Gastroesophageal sphincter (tissue), 4 donors: Measurements from ENCODE around the gene RREB1. TPM values are rescaled to one million over a fixed set of nuclear protein-coding genes. Genes with fewer than 3 reads are reported as not detected.

Experiments used
- ATAC-seq: fragments of 150-250 bp; one replicate; pipeline ENCODE4 v1.9.1; 2016; ENCODE audit warnings: mild to moderate bottlenecking, moderate library complexity
- H3K27ac ChIP-seq, 4 donors: fragments of 200-600 bp; sonication (generic) in 3 of 4; 1 replicate in 3 of 4; 2 replicates in 1 of 4; pipeline ENCODE4 v1.5.1; 2016 to 2019
- H3K27me3 ChIP-seq: fragments of 200-600 bp; sonication (generic); one replicate; pipeline ENCODE4 v1.5.1; 2019
- H3K36me3 ChIP-seq, 2 donors: fragments of 200-600 bp; sonication (generic); one replicate each; pipeline ENCODE4 v1.5.1; 2019; ENCODE audit warnings: control low read depth in 1 of 2
- H3K4me1 ChIP-seq, 3 donors: fragments of 200-600 bp; sonication (generic); 1 replicate in 2 of 3; 2 replicates in 1 of 3; pipeline ENCODE4 v1.5.1; 2016 to 2019; ENCODE audit warnings: control low read depth in 2 of 3
- H3K4me3 ChIP-seq, 2 donors: fragments of 200-600 bp; sonication (generic); one replicate each; pipeline ENCODE4 v1.5.1; 2019; ENCODE audit warnings: mild to moderate bottlenecking in 1 of 2, moderate library complexity in 1 of 2
- H3K9me3 ChIP-seq, 3 donors: fragments of 200-600 bp; sonication (generic); one replicate each; pipeline ENCODE4 v1.5.1; 2017 to 2019; ENCODE audit warnings: control low read depth in 2 of 3
- CTCF ChIP-seq, 4 experiments: fragments of 200-600 bp in 2 of 4; fragments of 450-650 bp in 2 of 4; sonication (generic) in 1 of 4; IDR thresholded peaks; one replicate each; pipeline ENCODE4 v1.5.1; 2017 to 2019; ENCODE audit warnings: antibody characterized with exemption in 4 of 4, mild to moderate bottlenecking in 2 of 4, moderate library complexity in 2 of 4
- EP300 ChIP-seq: sonication (generic); formaldehyde crosslinking; IDR thresholded peaks from one replicate; pipeline ENCODE4 v1.6.1; 2017; ENCODE audit warnings: antibody characterized with exemption, mild to moderate bottlenecking
- POLR2A ChIP-seq, 2 donors: fragments of 450-650 bp; IDR thresholded peaks; one replicate each; pipeline ENCODE4 v1.6.1; 2017; ENCODE audit warnings: antibody characterized with exemption in 2 of 2, mild to moderate bottlenecking in 2 of 2, moderate library complexity in 1 of 2
- POLR2AphosphoS5 ChIP-seq: sonication (generic); formaldehyde crosslinking; IDR thresholded peaks from one replicate; pipeline ENCODE4 v1.6.1; 2017; ENCODE audit warnings: antibody characterized with exemption
- WGBS, 2 donors: methylation state at CpG; one replicate each; pipeline ENCODE4 v1.1.5; 2018; ENCODE audit warnings: low coverage in 1 of 2; 5-methylcytosine and 5-hydroxymethylcytosine counted together
- total RNA-seq, 4 donors: library from RNA; depleted of rRNA; stranded (reverse); fragments of >200 nt; gene quantifications; one replicate each; pipeline ENCODE4 v1.1.0, GENCODE V29; 2016

Gene RREB1
- total RNA-seq, 4 donors from 2014 or later = 20.3 to 40.8 (median 28.1) TPM

- H3K27ac ChIP-seq = peak overlapping the region in 3 of 4 donors; percentile 75 to 96 (median 80)
- no peak for ATAC-seq
- H3K27me3 ChIP-seq = no peaks in the 10 kb centered on the region
- WGBS, 2 donors = 0 to 58% methylated on average over 1 to 4 of the region's 8 CpGs
- H3K9me3 ChIP-seq = no peaks in the 10 kb centered on the region
- no peak overlapping the region for H3K4me3 ChIP-seq
- peaks cover 0 to 66% (median 24%) of the 10 kb centered on the region in 3 donors for H3K4me1 ChIP-seq
- no peaks in the 10 kb centered on the region for H3K36me3 ChIP-seq
- TF ChIP-seq POLR2AphosphoS5 (no peak), EP300 (no peak), CTCF (IDR thresholded peaks at IDR 0.05) (no peak), POLR2A (IDR thresholded peaks at IDR 0.05) (no peak)
These were observed 29.1 kb downstream of the RREB1 start for GRCh38 chr6:7136859-7137334.

DNA sequence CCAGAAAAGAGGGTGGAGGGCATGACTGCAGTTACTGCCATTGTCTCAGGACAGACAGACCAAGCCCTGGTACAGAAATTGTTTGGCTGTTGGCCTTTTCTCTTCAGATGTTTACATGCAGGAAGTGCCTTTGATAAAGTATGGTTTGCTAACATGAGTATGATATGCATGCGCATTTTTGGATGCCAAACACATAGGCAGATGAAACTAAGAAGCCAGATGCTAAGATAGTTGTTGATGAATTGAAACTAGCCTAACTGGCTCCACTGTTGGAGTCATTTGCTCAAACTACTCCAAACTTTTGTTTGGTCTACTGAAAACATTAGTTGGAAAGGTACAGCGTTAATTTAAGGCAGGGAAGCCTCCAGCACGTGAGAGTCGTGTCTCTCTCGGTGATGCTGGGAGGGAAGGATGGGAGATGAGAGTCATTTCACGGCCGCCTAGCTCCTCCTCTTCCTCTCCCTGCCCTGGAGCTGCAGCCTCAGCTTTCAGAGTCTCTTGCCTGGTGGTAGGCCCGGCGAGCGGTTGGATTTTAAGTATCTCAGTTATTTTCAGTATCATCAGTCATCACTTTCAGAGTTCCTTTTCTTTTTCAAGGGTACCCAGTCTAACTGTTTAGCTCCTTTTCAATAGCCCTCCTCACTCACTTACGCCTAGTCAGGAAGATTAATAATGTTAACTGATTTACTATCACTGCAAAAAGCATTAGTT lies 29.7 kb downstream of the RREB1 start:
- Histone ChIP-seq H3K4me3 (peak overlapping the region in 1 of 2 donors; percentile 9), H3K27ac (peak overlapping the region; percentile 64 to 96 (median 78)), H3K4me1 (peaks cover 3 to 72% (median 29%) of the 10 kb centered on the region in 3 donors), H3K36me3 (no peaks in the 10 kb centered on the region), H3K27me3 (no peaks in the 10 kb centered on the region), H3K9me3 (no peaks in the 10 kb centered on the region)
- 6% methylated on average over 9 to 11 of the region's 11 CpGs for WGBS, 2 donors
- ATAC-seq = peak; percentile 27
- TF ChIP-seq EP300 = no peak
- peak in 1 of 2 donors; percentile 20 for TF ChIP-seq POLR2A (IDR thresholded peaks at IDR 0.05)
- peak; percentile 60 for TF ChIP-seq POLR2AphosphoS5
- peak in 1 of 4 experiments; percentile 3 for TF ChIP-seq CTCF (IDR thresholded peaks at IDR 0.05)

DNA sequence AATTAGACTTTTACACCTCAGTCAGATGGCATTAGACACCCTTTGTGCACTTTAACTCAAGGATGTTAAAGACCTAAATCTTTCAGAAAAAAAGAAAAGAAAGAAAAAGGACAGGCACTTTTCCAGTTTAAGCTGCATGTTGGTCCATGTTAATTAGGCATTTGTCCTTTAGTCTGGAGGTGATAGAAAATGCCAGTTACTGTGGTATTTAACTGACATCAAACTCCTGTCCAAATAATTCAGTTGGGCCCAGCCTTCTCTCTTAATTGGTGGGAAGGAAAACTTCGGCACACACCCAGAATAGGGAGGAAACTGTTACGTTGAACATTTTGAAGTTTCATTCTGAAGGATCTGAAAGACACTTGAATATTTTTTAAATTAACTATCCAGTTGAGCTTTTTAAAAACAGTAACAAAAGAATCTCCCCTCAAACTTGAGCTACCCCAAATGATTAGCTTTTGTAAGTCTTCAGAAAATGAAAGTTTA lies 30.3 kb downstream of the RREB1 start:
- TF ChIP-seq CTCF (IDR thresholded peaks at IDR 0.05) (no peak), EP300 (no peak), POLR2AphosphoS5 (no peak), POLR2A (IDR thresholded peaks at IDR 0.05) (no peak)
- WGBS, 2 donors = 19 to 33% methylated on average over 2 of the region's 2 CpGs
- H3K36me3 ChIP-seq = no peaks in the 10 kb centered on the region
- no peaks in the 10 kb centered on the region for H3K27me3 ChIP-seq
- H3K4me1 ChIP-seq = peaks cover 3 to 78% (median 31%) of the 10 kb centered on the region in 3 donors
- H3K27ac ChIP-seq = peak overlapping the region; percentile 64 to 96 (median 78)
- no peaks in the 10 kb centered on the region for H3K9me3 ChIP-seq
- no peak for ATAC-seq
- H3K4me3 ChIP-seq = peak overlapping the region in 1 of 2 donors; percentile 9

GRCh38 chr6:7138921-7139358 lies 31.2 kb downstream of the RREB1 start:
- peak overlapping the region; percentile 64 to 96 (median 78) for H3K27ac ChIP-seq
- TF ChIP-seq POLR2AphosphoS5 = no peak
- no peak for TF ChIP-seq POLR2A (IDR thresholded peaks at IDR 0.05)
- no peak for TF ChIP-seq EP300
- no peak for TF ChIP-seq CTCF (IDR thresholded peaks at IDR 0.05)
- WGBS, 2 donors = 40 to 46% methylated on average over 1 of the region's 1 CpG
- no peaks in the 10 kb centered on the region for H3K9me3 ChIP-seq
- H3K27me3 ChIP-seq = no peaks in the 10 kb centered on the region
- no peaks in the 10 kb centered on the region for H3K36me3 ChIP-seq
- peaks cover 3 to 86% (median 31%) of the 10 kb centered on the region in 3 donors for H3K4me1 ChIP-seq
- H3K4me3 ChIP-seq = no peak overlapping the region
- ATAC-seq = no peak
